HUES64 (cell line): ENCODE data around the gene MUC5B.
"Not testable (repeated sequence)": the region's sequence is repeated elsewhere in the genome, so short reads cannot be mapped to it uniquely, and the experiment has no call there.

Experiments
- H3K27ac ChIP-seq: 2 replicates; pipeline ENCODE4 v1.7.0; 2013; ENCODE audit warnings: low read depth, low read length, inconsistent platforms
- H3K27me3 ChIP-seq: 2 replicates; pipeline ENCODE4 v1.6.1; 2013; ENCODE audit warnings: mild to moderate bottlenecking, low read length; ENCODE audit not compliant: insufficient read depth
- H3K36me3 ChIP-seq: 2 replicates; pipeline ENCODE4 v1.6.1; 2013; ENCODE audit warnings: mild to moderate bottlenecking, low read length; ENCODE audit not compliant: insufficient read depth
- H3K4me1 ChIP-seq: 2 replicates; pipeline ENCODE4 v1.6.1; 2013; ENCODE audit warnings: mild to moderate bottlenecking, low read length, moderate library complexity; ENCODE audit not compliant: insufficient read depth
- H3K4me3 ChIP-seq: 2 replicates; pipeline ENCODE4 v1.5.1; 2013; ENCODE audit warnings: mild to moderate bottlenecking, low read length, moderate library complexity
- H3K9ac ChIP-seq: 2 replicates; pipeline ENCODE4 v1.6.1; 2013; ENCODE audit warnings: mild to moderate bottlenecking, low read depth, low read length
- H3K9me3 ChIP-seq: 2 replicates; pipeline ENCODE4 v1.6.1; 2013; ENCODE audit warnings: low read depth, low read length; ENCODE audit not compliant: insufficient read depth
- WGBS: fragments of 150-250, 120-280 bp; methylation state at CpG from one replicate; pipeline ENCODE4 v1.1.7; 2013; ENCODE audit warnings: missing lambda C conversion rate; 5-methylcytosine and 5-hydroxymethylcytosine counted together

MUC5B gene

DNA sequence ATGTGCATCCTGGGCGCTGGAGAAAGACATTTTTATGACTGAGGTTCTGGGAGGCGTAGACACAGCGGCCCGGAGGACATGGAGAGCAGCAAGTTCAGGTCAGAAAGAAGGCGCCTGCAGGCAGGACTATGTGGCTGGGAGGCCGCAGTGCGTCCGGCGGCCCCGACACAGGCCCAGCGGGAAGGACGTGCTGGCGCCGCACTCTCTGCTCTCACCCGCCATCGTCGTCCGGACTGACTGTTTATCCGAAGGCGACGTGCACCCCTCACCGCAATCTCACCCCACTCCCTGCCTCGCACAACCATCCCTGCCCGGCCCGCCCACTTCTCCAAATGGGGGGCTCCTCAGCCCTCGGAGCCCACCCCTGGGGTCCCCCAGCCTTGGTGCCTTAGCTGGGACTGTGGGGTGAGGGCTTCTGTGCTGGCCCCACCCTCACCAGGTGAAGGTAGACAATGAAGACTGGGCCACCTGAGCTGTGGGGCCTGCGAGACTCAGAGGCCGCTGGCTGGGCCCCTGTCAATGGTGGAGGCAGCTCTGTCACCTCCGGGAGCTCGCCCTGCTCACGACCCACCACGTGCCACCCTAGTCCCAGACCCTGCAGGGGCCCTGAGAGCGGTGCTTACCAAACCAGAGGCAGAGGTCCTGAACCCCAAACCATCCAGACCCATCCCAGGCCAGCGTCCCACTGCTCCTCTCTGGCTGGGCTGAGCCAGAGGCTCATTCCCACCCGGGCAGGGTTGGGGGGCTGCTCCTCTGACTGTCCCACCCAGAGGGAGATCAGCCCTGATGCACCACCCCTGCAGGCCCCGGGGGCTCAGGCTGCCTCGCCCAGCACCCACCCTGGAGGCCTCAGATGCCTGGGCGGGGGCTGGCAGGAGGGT lies 16.2 kb upstream of the MUC5B start:
- Histone ChIP-seq H3K27ac (no peak overlapping the region), H3K9ac (no peak overlapping the region), H3K9me3 (no peaks in the 10 kb centered on the region), H3K27me3 (no peaks in the 10 kb centered on the region), H3K4me3 (no peak overlapping the region), H3K4me1 (no peaks in the 10 kb centered on the region), H3K36me3 (no peaks in the 10 kb centered on the region)
- WGBS, result 91% methylated on average over 38 of the region's 38 CpGs

GRCh38 chr11:1207401-1208143 lies 15.3 kb upstream of the MUC5B start:
- Histone ChIP-seq H3K27ac (no peak overlapping the region), H3K4me3 (no peak overlapping the region), H3K9ac (no peak overlapping the region), H3K27me3 (no peaks in the 10 kb centered on the region), H3K9me3 (peaks cover 3% of the 10 kb centered on the region; the same call in 1 of the 2 replicates), H3K4me1 (no peaks in the 10 kb centered on the region), H3K36me3 (no peaks in the 10 kb centered on the region)
- 94% methylated on average over 34 of the region's 34 CpGs for WGBS

GRCh38 chr11:1208144-1208393 lies 14.8 kb upstream of the MUC5B start:
- H3K36me3 ChIP-seq, result no peaks in the 10 kb centered on the region
- 92% methylated on average over 6 of the region's 6 CpGs for WGBS
- H3K27ac ChIP-seq, result no peak overlapping the region
- H3K9me3 ChIP-seq, result peaks cover 3% of the 10 kb centered on the region; the same call in 1 of the 2 replicates
- H3K4me3 ChIP-seq, result no peak overlapping the region
- no peaks in the 10 kb centered on the region for H3K27me3 ChIP-seq
- no peak overlapping the region for H3K9ac ChIP-seq
- no peaks in the 10 kb centered on the region for H3K4me1 ChIP-seq

DNA sequence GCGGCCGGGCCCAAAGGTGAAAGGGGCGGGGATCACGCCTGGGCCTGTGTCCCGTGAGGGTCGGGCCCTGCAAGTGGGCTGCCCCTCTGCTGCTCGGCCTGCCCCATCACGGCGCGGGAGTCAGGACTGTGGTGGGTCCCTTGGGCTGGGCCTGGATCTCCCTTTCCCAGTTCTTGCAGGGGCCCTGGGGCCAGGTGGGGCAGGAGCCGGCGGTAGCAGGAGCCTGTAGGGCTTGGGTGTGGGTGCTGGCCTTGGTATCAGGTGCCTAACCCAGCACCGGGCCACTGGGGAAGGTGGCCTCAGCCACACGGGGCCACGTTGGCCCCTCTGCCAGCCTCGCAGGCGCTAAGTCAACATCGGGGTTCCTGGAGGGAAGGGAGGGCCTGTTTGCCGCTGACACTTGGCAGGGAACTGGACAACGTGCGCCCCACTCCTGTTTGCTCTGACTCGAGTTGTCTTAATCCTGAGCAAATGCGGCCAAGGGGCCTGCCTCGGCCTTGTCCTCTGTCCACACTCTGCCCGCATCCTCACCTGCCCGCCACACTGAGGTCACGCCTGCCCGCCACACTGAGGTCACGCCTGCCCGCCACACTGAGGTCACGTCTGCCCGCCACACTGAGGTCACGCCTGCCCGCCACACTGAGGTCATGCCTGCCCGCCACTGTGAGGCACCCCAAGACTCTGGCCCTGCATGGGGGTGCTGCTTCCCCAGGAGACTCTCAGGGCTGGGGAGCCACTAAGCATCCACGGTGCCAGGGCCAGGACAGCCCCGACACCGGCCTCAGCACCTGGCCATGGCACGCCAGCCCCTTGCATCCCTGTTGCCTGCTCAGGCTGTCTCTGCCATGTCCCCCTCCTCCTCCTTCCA lies 14.2 kb upstream of the MUC5B start:
- H3K9ac ChIP-seq, result no peak overlapping the region
- H3K36me3 ChIP-seq, result no peaks in the 10 kb centered on the region
- H3K27ac ChIP-seq, result no peak overlapping the region
- no peaks in the 10 kb centered on the region for H3K27me3 ChIP-seq
- peaks cover 4% of the 10 kb centered on the region; the same call in 1 of the 2 replicates for H3K9me3 ChIP-seq
- no peak overlapping the region for H3K4me3 ChIP-seq
- H3K4me1 ChIP-seq, result no peaks in the 10 kb centered on the region
- 96% methylated on average over 39 of the region's 39 CpGs for WGBS

- no peak overlapping the region for H3K9ac ChIP-seq
- H3K4me3 ChIP-seq, result no peak overlapping the region
- H3K9me3 ChIP-seq, result peaks cover 4% of the 10 kb centered on the region; the same call in 1 of the 2 replicates
- H3K36me3 ChIP-seq, result no peaks in the 10 kb centered on the region
- H3K4me1 ChIP-seq, result no peaks in the 10 kb centered on the region
- no peak overlapping the region for H3K27ac ChIP-seq
- H3K27me3 ChIP-seq, result 0 out of 2 replicates have a peak, but pooled peaks cover 3% of the 10 kb centered on the region
- WGBS, result 92% methylated on average over 17 of the region's 17 CpGs
Observed at GRCh38 chr11:1209371-1210057, 13.4 kb upstream of the MUC5B start.

DNA sequence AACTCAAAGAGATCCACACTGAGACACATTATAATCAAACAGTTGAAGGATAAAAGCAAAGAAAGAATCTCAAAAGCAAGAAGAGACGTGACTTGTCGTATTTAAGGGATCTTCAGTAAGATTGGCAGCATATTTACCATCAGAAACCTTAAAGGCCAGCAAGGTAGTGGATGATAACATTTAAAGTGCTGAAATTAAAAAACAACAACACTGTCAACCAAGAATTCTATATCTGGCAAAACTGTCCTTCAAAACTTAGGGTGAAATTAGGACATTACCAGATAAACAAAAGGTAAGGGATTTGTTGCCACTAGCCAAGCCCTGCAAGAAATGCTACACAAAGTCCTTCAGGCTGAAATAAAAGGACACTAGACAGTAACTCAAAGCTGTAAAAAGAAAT lies 11.0 kb upstream of the MUC5B start:
- no peak overlapping the region for H3K4me3 ChIP-seq
- peaks cover 4% of the 10 kb centered on the region; the same call in 1 of the 2 replicates for H3K9me3 ChIP-seq
- H3K9ac ChIP-seq, result no peak overlapping the region
- H3K4me1 ChIP-seq, result no peaks in the 10 kb centered on the region
- no peak overlapping the region for H3K27ac ChIP-seq
- 97% methylated on average over 2 of the region's 2 CpGs for WGBS
- H3K36me3 ChIP-seq, result no peaks in the 10 kb centered on the region
- H3K27me3 ChIP-seq, result 0 out of 2 replicates have a peak, but pooled peaks cover 3% of the 10 kb centered on the region

- not testable (repeated sequence) for H3K4me3 ChIP-seq, H3K27ac ChIP-seq, H3K4me1 ChIP-seq, H3K36me3 ChIP-seq, H3K9me3 ChIP-seq, H3K27me3 ChIP-seq, H3K9ac ChIP-seq
- 88% methylated on average over 8 of the region's 8 CpGs for WGBS
Observed at GRCh38 chr11:1215826-1216225, 7.0 kb upstream of the MUC5B start.

GRCh38 chr11:1217151-1217550 lies 5.7 kb upstream of the MUC5B start:
- H3K36me3 ChIP-seq, result no peaks in the 10 kb centered on the region
- 94% methylated on average over 17 of the region's 17 CpGs for WGBS
- H3K4me1 ChIP-seq, result no peaks in the 10 kb centered on the region
- H3K9me3 ChIP-seq, result 0 out of 2 replicates have a peak, but pooled peaks cover 2% of the 10 kb centered on the region
- H3K4me3 ChIP-seq, result no peak overlapping the region
- H3K27ac ChIP-seq, result no peak overlapping the region
- H3K27me3 ChIP-seq, result 0 out of 2 replicates have a peak, but pooled peaks cover 3% of the 10 kb centered on the region
- no peak overlapping the region for H3K9ac ChIP-seq

DNA sequence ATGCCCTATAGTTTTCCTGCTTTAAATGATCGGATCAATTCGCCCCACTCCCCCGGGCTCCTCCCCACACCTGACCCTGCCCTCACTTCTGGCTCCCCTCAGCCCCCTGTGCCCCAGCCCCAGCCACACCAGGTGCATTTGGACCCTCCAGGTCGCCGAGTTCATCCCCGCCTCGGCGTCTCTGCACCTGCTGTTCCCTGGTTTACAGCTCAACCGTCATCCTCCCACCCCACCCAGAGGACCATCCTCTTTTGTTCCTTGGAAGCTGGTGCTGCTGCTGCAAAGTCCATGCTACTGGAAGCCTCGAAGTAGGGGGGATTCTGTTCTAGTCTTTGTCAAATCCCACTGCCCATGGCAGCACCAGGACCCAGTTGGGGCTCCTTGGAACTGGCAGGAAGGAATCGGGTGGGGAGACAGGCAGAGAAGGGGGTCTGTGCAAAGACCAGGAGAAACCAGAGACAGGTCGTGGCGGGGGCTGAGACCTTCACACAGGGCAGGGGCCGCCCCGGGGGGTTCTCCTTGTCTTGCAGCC lies 4.5 kb upstream of the MUC5B start:
- no peak overlapping the region for H3K4me3 ChIP-seq
- H3K9me3 ChIP-seq, result no peaks in the 10 kb centered on the region
- H3K27me3 ChIP-seq, result 0 out of 2 replicates have a peak, but pooled peaks cover 3% of the 10 kb centered on the region
- no peak overlapping the region for H3K27ac ChIP-seq
- no peaks in the 10 kb centered on the region for H3K4me1 ChIP-seq
- no peaks in the 10 kb centered on the region for H3K36me3 ChIP-seq
- WGBS, result 87% methylated on average over 15 of the region's 15 CpGs
- H3K9ac ChIP-seq, result no peak overlapping the region

DNA sequence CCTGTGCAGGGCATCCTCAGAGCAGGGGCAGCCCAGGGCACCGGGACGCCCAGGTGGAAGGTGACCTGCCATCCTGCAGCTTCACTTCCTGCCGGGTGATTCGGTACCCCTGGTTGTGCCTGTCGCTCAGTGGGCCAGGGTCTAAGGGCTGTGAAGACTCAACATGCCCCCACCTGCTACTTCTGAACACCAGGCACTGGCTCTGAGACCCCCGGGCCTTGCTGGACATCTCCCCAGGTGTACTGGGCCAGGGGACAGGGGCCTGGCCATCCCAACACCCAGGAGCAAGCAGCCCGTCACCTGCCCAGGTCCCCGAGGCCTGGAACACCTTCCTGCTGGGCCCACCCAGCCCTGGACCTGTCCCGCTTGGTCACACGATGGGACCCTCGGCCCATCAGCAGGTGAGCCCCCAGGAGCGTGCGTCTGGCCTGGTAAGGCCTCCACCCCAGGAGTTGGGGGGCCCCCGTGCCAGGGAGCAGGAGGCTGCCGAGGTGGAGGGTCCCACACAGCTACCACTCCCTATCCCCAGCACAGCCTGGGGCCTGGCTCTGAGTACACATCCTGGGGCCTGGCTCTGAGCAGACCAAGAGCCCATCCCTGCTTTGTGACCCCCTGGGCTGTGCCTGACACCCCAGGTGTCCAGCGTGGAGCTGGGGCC lies 3.9 kb upstream of the MUC5B start:
- no peak overlapping the region for H3K27ac ChIP-seq
- H3K36me3 ChIP-seq, result no peaks in the 10 kb centered on the region
- WGBS, result 92% methylated on average over 16 of the region's 16 CpGs
- no peaks in the 10 kb centered on the region for H3K4me1 ChIP-seq
- H3K4me3 ChIP-seq, result no peak overlapping the region
- no peaks in the 10 kb centered on the region for H3K9me3 ChIP-seq
- no peak overlapping the region for H3K9ac ChIP-seq
- 0 out of 2 replicates have a peak, but pooled peaks cover 1% of the 10 kb centered on the region for H3K27me3 ChIP-seq
